ENCODE data around the gene MBP. TPM values are rescaled to one million over a fixed set of nuclear protein-coding genes. Genes with fewer than 3 reads are reported as not detected.

MBP gene
- total RNA-seq, 4 donors from 2014 or later: 23.2 to 34.7 (median 28.2) TPM

- no peak for TF ChIP-seq EP300 (IDR thresholded peaks at IDR 0.05)
- peak; percentile 32 for TF ChIP-seq POLR2AphosphoS5 (IDR thresholded peaks at IDR 0.05)
- 42 to 53% methylated on average over 8 to 10 of the region's 13 CpGs for WGBS, 2 donors (ENCODE audit: low coverage in 1 of 2)
- Histone ChIP-seq H3K9me3 (no peaks in the 10 kb centered on the region), H3K27ac (peak overlapping the region in 3 of 4 donors; percentile 46 to 71 (median 53)), H3K27me3 (no peaks in the 10 kb centered on the region), H3K4me3 (no peak overlapping the region), H3K36me3 (no peaks in the 10 kb centered on the region), H3K4me1 (peaks cover 0 to 58% (median 0%) of the 10 kb centered on the region in 3 donors)
- no peak for ATAC-seq
These were observed 36.9 kb downstream of the MBP start for GRCh38 chr18:77095391-77096371.

- no peak for ATAC-seq
- H3K4me3 ChIP-seq: no peak overlapping the region
- H3K27ac ChIP-seq: no peak overlapping the region
- 69 to 81% methylated on average over 4 to 12 of the region's 12 CpGs for WGBS, 2 donors (ENCODE audit: low coverage in 1 of 2)
- no peaks in the 10 kb centered on the region for H3K27me3 ChIP-seq
- TF ChIP-seq, protein P1, sequence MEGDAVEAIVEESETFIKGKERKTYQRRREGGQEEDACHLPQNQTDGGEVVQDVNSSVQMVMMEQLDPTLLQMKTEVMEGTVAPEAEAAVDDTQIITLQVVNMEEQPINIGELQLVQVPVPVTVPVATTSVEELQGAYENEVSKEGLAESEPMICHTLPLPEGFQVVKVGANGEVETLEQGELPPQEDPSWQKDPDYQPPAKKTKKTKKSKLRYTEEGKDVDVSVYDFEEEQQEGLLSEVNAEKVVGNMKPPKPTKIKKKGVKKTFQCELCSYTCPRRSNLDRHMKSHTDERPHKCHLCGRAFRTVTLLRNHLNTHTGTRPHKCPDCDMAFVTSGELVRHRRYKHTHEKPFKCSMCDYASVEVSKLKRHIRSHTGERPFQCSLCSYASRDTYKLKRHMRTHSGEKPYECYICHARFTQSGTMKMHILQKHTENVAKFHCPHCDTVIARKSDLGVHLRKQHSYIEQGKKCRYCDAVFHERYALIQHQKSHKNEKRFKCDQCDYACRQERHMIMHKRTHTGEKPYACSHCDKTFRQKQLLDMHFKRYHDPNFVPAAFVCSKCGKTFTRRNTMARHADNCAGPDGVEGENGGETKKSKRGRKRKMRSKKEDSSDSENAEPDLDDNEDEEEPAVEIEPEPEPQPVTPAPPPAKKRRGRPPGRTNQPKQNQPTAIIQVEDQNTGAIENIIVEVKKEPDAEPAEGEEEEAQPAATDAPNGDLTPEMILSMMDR (IDR thresholded peaks at IDR 0.05): no peak
- no peak for TF ChIP-seq POLR2A (IDR thresholded peaks at IDR 0.05)
- TF ChIP-seq POLR2AphosphoS5 (IDR thresholded peaks at IDR 0.05): no peak
- no peak for TF ChIP-seq EP300 (IDR thresholded peaks at IDR 0.05)
- no peaks in the 10 kb centered on the region for H3K9me3 ChIP-seq
- no peaks in the 10 kb centered on the region for H3K36me3 ChIP-seq
- peaks cover 0 to 42% (median 0%) of the 10 kb centered on the region in 3 donors for H3K4me1 ChIP-seq
These were observed 39.0 kb downstream of the MBP start for GRCh38 chr18:77093586-77093985.

DNA sequence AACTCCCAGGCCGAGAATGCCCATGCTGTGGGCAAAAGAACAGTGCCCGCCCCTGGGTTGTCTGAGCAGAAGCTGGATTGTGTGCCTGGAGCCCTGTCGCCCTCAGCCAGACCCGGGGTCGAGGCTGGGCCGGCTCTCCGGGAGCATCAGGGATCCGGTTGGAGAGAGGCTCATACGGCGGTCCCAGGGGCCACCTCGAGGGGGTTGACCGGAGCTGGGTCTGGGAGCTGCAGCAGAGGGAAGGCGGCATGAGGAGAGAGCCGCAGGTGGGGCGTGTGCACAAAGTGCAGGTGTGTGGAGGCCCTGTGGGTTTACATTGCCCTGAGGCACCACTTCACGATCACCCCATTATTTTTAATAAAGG lies 39.5 kb downstream of the MBP start:
- peaks cover 0 to 42% (median 0%) of the 10 kb centered on the region in 3 donors for H3K4me1 ChIP-seq
- H3K4me3 ChIP-seq: no peak overlapping the region
- no peaks in the 10 kb centered on the region for H3K27me3 ChIP-seq
- ATAC-seq: no peak
- H3K27ac ChIP-seq: no peak overlapping the region
- no peaks in the 10 kb centered on the region for H3K9me3 ChIP-seq
- WGBS, 2 donors (ENCODE audit: low coverage in 1 of 2): 91 to 100% methylated on average over 1 to 7 of the region's 16 CpGs
- TF ChIP-seq POLR2A (IDR thresholded peaks at IDR 0.05): no peak
- TF ChIP-seq POLR2AphosphoS5 (IDR thresholded peaks at IDR 0.05): no peak
- TF ChIP-seq EP300 (IDR thresholded peaks at IDR 0.05): no peak
- TF ChIP-seq, protein P1 (IDR thresholded peaks at IDR 0.05): no peak
- H3K36me3 ChIP-seq: no peaks in the 10 kb centered on the region

DNA sequence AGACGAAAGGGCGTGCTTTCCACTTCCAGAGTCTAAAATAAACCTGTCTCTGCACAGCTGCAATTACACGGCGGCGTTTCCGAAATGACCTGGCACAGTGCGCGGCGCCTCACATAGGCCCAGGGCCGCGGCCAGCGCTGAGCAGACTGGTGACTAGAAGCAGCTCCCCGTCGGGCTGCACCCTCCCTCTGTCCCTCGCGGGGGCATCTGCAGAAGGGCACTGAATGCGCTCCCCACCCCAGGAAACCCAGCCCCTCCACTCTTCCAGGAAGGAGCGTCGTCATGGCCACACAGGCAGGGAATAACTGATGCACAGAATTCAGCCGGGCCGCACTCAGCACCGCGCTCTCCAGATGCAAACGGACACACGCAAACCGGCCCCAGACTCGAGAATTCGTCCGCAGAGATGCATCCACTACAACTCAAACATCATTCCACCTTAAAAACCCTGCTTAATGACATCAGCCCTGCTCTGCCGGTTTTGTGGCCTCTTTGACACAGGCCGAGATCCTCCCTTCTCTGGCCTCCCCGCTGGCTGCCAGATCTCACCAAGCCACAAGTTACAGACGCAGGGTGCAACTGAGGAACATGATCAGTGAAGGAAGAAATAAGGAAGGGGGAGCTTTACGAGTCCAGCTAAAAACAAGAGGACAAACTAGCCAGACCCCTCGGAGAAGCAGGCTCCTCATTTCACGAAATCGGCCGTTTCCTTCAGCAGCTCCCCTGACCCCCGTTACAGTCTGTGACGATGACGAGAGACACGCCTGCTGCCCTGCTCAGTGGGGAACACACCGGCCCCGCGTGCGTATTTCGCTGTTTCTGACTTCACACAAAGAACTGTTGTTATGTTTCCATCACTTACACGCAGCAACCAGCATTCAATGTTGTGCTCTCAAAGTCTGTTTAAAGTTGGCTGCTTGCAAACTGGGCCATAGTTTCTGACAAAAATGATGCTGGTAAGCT lies 40.2 kb downstream of the MBP start:
- Histone ChIP-seq H3K27ac (no peak overlapping the region), H3K9me3 (no peaks in the 10 kb centered on the region), H3K36me3 (no peaks in the 10 kb centered on the region), H3K27me3 (no peaks in the 10 kb centered on the region), H3K4me1 (peaks cover 0 to 42% (median 6%) of the 10 kb centered on the region in 3 donors), H3K4me3 (no peak overlapping the region)
- WGBS, 2 donors (ENCODE audit: low coverage in 1 of 2): 91% methylated on average over 21 to 38 of the region's 48 CpGs
- ATAC-seq: no peak
- TF ChIP-seq POLR2AphosphoS5 (IDR thresholded peaks at IDR 0.05) (no peak), EP300 (IDR thresholded peaks at IDR 0.05) (no peak), POLR2A (IDR thresholded peaks at IDR 0.05) (no peak)
- TF ChIP-seq, protein P1 (IDR thresholded peaks at IDR 0.05): no peak

DNA sequence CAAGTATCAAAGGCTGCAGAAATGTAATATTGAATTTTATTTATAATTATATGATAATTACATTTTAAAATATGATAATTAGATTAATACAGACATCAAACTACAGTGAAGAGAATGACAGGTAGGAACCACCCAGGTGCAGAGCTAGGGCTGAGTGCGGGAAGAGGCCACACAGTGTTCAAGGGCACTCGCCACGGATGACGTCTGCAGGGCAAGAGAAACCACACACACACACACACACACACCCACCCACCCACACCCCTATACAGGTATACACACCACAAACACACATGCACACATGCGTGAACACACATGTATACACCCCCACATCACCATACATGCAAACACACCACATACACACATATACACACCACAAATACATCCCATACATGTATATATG lies 41.2 kb downstream of the MBP start:
- TF ChIP-seq EP300 (IDR thresholded peaks at IDR 0.05) (no peak), POLR2A (IDR thresholded peaks at IDR 0.05) (no peak), POLR2AphosphoS5 (IDR thresholded peaks at IDR 0.05) (no peak)
- TF ChIP-seq, protein P1 (IDR thresholded peaks at IDR 0.05): no peak
- Histone ChIP-seq H3K4me1 (peaks cover 0 to 44% (median 6%) of the 10 kb centered on the region in 3 donors), H3K36me3 (no peaks in the 10 kb centered on the region), H3K27me3 (no peaks in the 10 kb centered on the region), H3K9me3 (no peaks in the 10 kb centered on the region), H3K27ac (no peak overlapping the region), H3K4me3 (no peak overlapping the region)
- WGBS, 2 donors (ENCODE audit: low coverage in 1 of 2): 91% methylated on average over 4 of the region's 5 CpGs; no CpG with 5 or more reads in 1 of the 2 donors
- no peak for ATAC-seq
